ENCODE results near the gene KRTAP4-8.
"Not testable (repeated sequence)": the region's sequence is repeated elsewhere in the genome, so short reads cannot be mapped to it uniquely, and the experiment has no call there.

Gene KRTAP4-8

GRCh38 chr17:41064301-41064700 is 33.6 kb downstream of the KRTAP4-8 start:
- no peak for DNase-seq

GRCh38 chr17:41063449-41063848 is 34.5 kb downstream of the KRTAP4-8 start:
- DNase-seq: no peak

- no peak for DNase-seq
These were observed 36.0 kb downstream of the KRTAP4-8 start for GRCh38 chr17:41061964-41062363.

- DNase-seq: no peak
These were observed 37.8 kb downstream of the KRTAP4-8 start, which contains the start of gene KRTAP2-3 for GRCh38 chr17:41060052-41060604. Gene KRTAP2-3 (minus strand): TSS chr17:41060114. CDS start chr17:41060050, 64 bp downstream.

- not testable (repeated sequence) for DNase-seq
These were observed 38.5 kb downstream of the KRTAP4-8 start for GRCh38 chr17:41059276-41060051.

GRCh38 chr17:41058741-41059140 is 39.2 kb downstream of the KRTAP4-8 start:
- DNase-seq: no peak

GRCh38 chr17:41057547-41057946 is 40.4 kb downstream of the KRTAP4-8 start:
- no peak for DNase-seq

- DNase-seq: not testable (repeated sequence)
These were observed 42.8 kb downstream of the KRTAP4-8 start, which contains the start of gene KRTAP2-2 for GRCh38 chr17:41055130-41055529. Gene KRTAP2-2 (minus strand): TSS chr17:41055230. CDS start chr17:41055211, 19 bp downstream.

GRCh38 chr17:41054556-41054955 is 43.4 kb downstream of the KRTAP4-8 start:
- DNase-seq: not testable (repeated sequence)

- DNase-seq: no peak
These were observed 43.9 kb downstream of the KRTAP4-8 start for GRCh38 chr17:41054025-41054424.

GRCh38 chr17:41052566-41052965 is 45.4 kb downstream of the KRTAP4-8 start:
- no peak for DNase-seq

GRCh38 chr17:41049110-41049509 is 48.8 kb downstream of the KRTAP4-8 start:
- DNase-seq: no peak

GRCh38 chr17:41048441-41048840 is 49.5 kb downstream of the KRTAP4-8 start:
- no peak for DNase-seq
